Memory B cell (primary cell): ENCODE results near the gene TMEM183A.

ENCODE experiments used
- ATAC-seq: fragments of 150-1000 bp; cut with Tn5 transposase; 2 replicates; pipeline ENCODE4 v1.10.0; 2021; ENCODE audit warnings: low read depth, mild to moderate bottlenecking, moderate library complexity
- DNase-seq, 2 donors: peaks; one replicate each; pipeline ENCODE4 v3.0.0; 2022; ENCODE audit warnings: low spot score in 2 of 2
- H3K27ac Mint-ChIP-seq: one replicate; pipeline ENCODE4 v1.8.0; 2022; ENCODE audit warnings: mild to moderate bottlenecking, moderate library complexity, mixed read lengths
- H3K27me3 Mint-ChIP-seq: one replicate; pipeline ENCODE4 v1.8.0; 2022; ENCODE audit warnings: mixed read lengths
- H3K36me3 Mint-ChIP-seq: one replicate; pipeline ENCODE4 v1.8.0; 2022; ENCODE audit warnings: mild to moderate bottlenecking, mixed read lengths
- H3K4me1 Mint-ChIP-seq: one replicate; pipeline ENCODE4 v1.8.0; 2022; ENCODE audit warnings: mixed read lengths
- H3K4me3 Mint-ChIP-seq: one replicate; pipeline ENCODE4 v1.8.0; 2022; ENCODE audit warnings: mild to moderate bottlenecking, moderate library complexity, mixed read lengths
- H3K9me3 Mint-ChIP-seq: one replicate; pipeline ENCODE4 v1.8.0; 2022; ENCODE audit warnings: mixed read lengths

The TMEM183A gene

GRCh38 chr1:203072911-203073310, 65.7 kb downstream of the TMEM183A start:
- DNase-seq, result no peak
- Mint-ChIP-seq H3K9me3 (no peaks in the 10 kb centered on the region), H3K27ac (no peak overlapping the region)

GRCh38 chr1:203073469-203073868, 66.3 kb downstream of the TMEM183A start:
- H3K4me1 Mint-ChIP-seq, result peaks cover 9% of the 10 kb centered on the region
- DNase-seq (no peak), ATAC-seq (no peak)
- H3K9me3 Mint-ChIP-seq, result no peaks in the 10 kb centered on the region
- peaks cover 26% of the 10 kb centered on the region for H3K27me3 Mint-ChIP-seq
- peaks cover 3% of the 10 kb centered on the region for H3K36me3 Mint-ChIP-seq
- H3K4me3 Mint-ChIP-seq, result no peak overlapping the region
- H3K27ac Mint-ChIP-seq, result no peak overlapping the region

More at GRCh38 chr1:203072911-203073310, 65.7 kb downstream of the TMEM183A start:
- H3K4me1 Mint-ChIP-seq, result peaks cover 9% of the 10 kb centered on the region
- peaks cover 3% of the 10 kb centered on the region for H3K36me3 Mint-ChIP-seq
- H3K27me3 Mint-ChIP-seq, result peaks cover 23% of the 10 kb centered on the region
- no peak overlapping the region for H3K4me3 Mint-ChIP-seq
- no peak for ATAC-seq
